Esophagus muscularis mucosa (tissue), 4 donors: ENCODE data around the gene C1QL4. TPM values are rescaled to one million over a fixed set of nuclear protein-coding genes. Genes with fewer than 3 reads are reported as not detected.

Source experiments
- DNase-seq: peaks from one replicate; pipeline ENCODE4 v3.0.0-alpha.2; 2017; ENCODE audit errors: extremely low spot score
- H3K27ac ChIP-seq, 4 donors: fragments of 200-600 bp; sonication (generic); replicated peaks in 1 of 4; 1 replicate in 3 of 4; 2 replicates in 1 of 4; pipeline ENCODE4 v1.5.1; 2016 to 2019; ENCODE audit warnings: mild to moderate bottlenecking in 1 of 4
- H3K27me3 ChIP-seq, 4 donors: fragments of 200-600 bp; sonication (generic); one replicate each; pipeline versions ENCODE4 v1.5.1 to v1.6.0; 2016 to 2019
- H3K36me3 ChIP-seq, 4 donors: fragments of 200-600 bp; sonication (generic); one replicate each; pipeline ENCODE4 v1.5.1; 2016 to 2019
- H3K4me1 ChIP-seq, 4 donors: fragments of 200-600 bp; sonication (generic); one replicate each; pipeline ENCODE4 v1.5.1; 2016 to 2019
- H3K4me3 ChIP-seq, 4 donors: fragments of 200-600 bp; sonication (generic); 1 replicate in 2 of 4; 2 replicates in 2 of 4; pipeline ENCODE4 v1.5.1; 2016 to 2019; ENCODE audit warnings: mild to moderate bottlenecking in 4 of 4, moderate library complexity in 1 of 4
- H3K9me3 ChIP-seq, 4 donors: fragments of 200-600 bp; sonication (generic); 1 replicate in 3 of 4; 2 replicates in 1 of 4; pipeline ENCODE4 v1.5.1; 2016 to 2019
- EP300 ChIP-seq: sonication (generic); formaldehyde crosslinking; IDR thresholded peaks from one replicate; pipeline ENCODE4 v1.6.1; 2017; ENCODE audit warnings: antibody characterized with exemption
- POLR2A ChIP-seq: fragments of 450-650 bp; IDR thresholded peaks from one replicate; pipeline ENCODE4 v1.6.1; 2017; ENCODE audit warnings: antibody characterized with exemption, moderate library complexity, mild to moderate bottlenecking, low read depth
- POLR2AphosphoS5 ChIP-seq, 2 donors: sonication (generic); formaldehyde crosslinking; IDR thresholded peaks; one replicate each; pipeline ENCODE4 v1.6.1; 2017; ENCODE audit warnings: antibody characterized with exemption in 2 of 2
- WGBS: methylation state at CpG from one replicate; pipeline ENCODE4 v1.1.5; 2018; 5-methylcytosine and 5-hydroxymethylcytosine counted together
- intact Hi-C: fragments of 100-400 bp; cut with DNase I; formaldehyde crosslinking; loops from one replicate; pipeline ENCODE4 v1.15.1; 2023
- total RNA-seq, 4 donors: library from RNA; depleted of rRNA; stranded (reverse); fragments of >200 nt; gene quantifications; one replicate each; pipeline versions ENCODE4 v1.1.0 to v1.2.1, GENCODE V29; 2016
- TF ChIP-seq, protein P1 (sequence below), 3 experiments: fragments of 200-600 bp in 2 of 3; fragments of 450-650 bp in 1 of 3; sonication (generic) in 2 of 3; IDR thresholded peaks; one replicate each; pipeline ENCODE4 v1.5.1; 2017 to 2019; ENCODE audit warnings: antibody characterized with exemption in 3 of 3, mild to moderate bottlenecking in 2 of 3, moderate library complexity in 1 of 3

Gene C1QL4
- total RNA-seq, 4 donors from 2014 or later = not detected

DNA sequence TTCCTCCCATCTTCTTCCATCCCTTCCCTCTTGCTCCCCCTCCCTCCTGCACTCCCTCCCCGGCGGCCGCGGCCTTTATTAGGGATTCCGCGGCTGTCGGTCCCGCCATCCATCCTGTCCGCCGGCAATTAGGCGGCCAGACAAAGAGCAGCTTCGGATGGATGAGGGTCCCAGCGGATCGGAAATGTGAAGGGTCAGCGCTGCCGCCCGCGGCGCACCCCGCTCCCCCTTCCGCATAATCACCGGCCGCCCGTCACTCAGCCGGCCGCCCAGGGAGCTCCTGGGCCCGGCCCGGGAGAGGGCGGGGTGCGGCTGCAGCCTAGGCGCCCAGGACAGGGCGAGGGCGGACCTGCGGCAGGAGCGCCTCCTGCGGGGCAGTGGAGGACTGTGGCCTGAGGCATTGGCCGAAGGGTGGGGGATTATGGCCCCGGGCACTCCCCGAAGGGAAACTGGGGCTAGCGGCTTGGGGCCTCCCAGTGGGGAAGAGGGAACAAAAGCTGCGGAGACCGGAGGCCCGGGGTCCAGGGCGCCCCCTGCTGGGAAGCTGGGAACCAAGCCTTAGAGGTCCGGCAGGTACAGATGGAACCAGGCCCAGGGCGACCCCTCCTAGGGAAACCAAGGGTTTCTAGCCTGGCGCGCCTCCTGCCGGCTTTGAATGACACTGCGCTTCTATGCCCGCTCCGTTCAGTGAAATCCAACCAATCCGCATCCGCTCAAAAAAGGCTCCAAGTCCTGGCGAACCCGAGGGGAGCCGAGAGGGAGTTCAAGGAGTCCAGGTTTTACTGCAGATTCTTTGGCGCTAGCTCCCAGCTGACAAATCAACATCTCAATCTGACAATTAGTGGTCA is 5.3 kb upstream of the C1QL4 start:
- TF ChIP-seq, protein P1, sequence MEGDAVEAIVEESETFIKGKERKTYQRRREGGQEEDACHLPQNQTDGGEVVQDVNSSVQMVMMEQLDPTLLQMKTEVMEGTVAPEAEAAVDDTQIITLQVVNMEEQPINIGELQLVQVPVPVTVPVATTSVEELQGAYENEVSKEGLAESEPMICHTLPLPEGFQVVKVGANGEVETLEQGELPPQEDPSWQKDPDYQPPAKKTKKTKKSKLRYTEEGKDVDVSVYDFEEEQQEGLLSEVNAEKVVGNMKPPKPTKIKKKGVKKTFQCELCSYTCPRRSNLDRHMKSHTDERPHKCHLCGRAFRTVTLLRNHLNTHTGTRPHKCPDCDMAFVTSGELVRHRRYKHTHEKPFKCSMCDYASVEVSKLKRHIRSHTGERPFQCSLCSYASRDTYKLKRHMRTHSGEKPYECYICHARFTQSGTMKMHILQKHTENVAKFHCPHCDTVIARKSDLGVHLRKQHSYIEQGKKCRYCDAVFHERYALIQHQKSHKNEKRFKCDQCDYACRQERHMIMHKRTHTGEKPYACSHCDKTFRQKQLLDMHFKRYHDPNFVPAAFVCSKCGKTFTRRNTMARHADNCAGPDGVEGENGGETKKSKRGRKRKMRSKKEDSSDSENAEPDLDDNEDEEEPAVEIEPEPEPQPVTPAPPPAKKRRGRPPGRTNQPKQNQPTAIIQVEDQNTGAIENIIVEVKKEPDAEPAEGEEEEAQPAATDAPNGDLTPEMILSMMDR (IDR thresholded peaks at IDR 0.05) = peak; percentile 75 to 84 (median 79)
- no peak for TF ChIP-seq POLR2AphosphoS5 (IDR thresholded peaks at IDR 0.05)
- WGBS = under 1% methylated on average over 40 of the region's 58 CpGs
- H3K27me3 ChIP-seq = peaks cover 14 to 89% (median 41%) of the 10 kb centered on the region in 4 donors
- H3K4me1 ChIP-seq = peaks cover 46 to 59% (median 55%) of the 10 kb centered on the region in 4 donors
- intact Hi-C loops = loop anchor here (5.0 kb wide), 1 partner anchor 55 kb away; no protein-coding TSS in a partner anchor
- no peak overlapping the region for H3K27ac ChIP-seq
- H3K4me3 ChIP-seq = peak overlapping the region; percentile 53 to 62 (median 54)
- DNase-seq = peak; percentile 91
- H3K36me3 ChIP-seq = no peaks in the 10 kb centered on the region
- H3K9me3 ChIP-seq = no peaks in the 10 kb centered on the region

DNA sequence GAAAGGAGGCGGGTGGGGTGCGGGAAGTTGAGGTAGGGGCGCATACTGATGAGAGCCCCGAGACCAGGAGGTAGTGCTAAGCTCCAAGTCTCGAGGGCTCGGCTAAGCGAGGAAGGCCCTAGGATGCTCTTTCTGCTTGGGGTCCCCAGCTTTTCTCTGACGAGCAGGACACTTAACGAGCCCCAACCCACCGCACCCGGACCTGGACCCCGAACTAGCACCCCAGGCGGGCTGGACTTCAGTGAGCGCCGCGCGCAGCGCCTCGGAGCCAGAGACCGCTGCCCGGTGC is 4.7 kb upstream of the C1QL4 start:
- Histone ChIP-seq H3K4me3 (peak overlapping the region; percentile 53 to 62 (median 54)), H3K27ac (no peak overlapping the region), H3K36me3 (no peaks in the 10 kb centered on the region), H3K9me3 (no peaks in the 10 kb centered on the region), H3K27me3 (peaks cover 11 to 89% (median 37%) of the 10 kb centered on the region in 4 donors), H3K4me1 (peaks cover 41 to 59% (median 55%) of the 10 kb centered on the region in 4 donors)
- WGBS = 15% methylated on average over 10 of the region's 21 CpGs
- intact Hi-C loops = loop anchor here (5.0 kb wide), 1 partner anchor 54 kb away; no protein-coding TSS in a partner anchor
- no peak for DNase-seq
- TF ChIP-seq POLR2AphosphoS5 (IDR thresholded peaks at IDR 0.05) (no peak), EP300 (no peak), POLR2A (no peak)
- TF ChIP-seq, protein P1 (IDR thresholded peaks at IDR 0.05) = no peak

DNA sequence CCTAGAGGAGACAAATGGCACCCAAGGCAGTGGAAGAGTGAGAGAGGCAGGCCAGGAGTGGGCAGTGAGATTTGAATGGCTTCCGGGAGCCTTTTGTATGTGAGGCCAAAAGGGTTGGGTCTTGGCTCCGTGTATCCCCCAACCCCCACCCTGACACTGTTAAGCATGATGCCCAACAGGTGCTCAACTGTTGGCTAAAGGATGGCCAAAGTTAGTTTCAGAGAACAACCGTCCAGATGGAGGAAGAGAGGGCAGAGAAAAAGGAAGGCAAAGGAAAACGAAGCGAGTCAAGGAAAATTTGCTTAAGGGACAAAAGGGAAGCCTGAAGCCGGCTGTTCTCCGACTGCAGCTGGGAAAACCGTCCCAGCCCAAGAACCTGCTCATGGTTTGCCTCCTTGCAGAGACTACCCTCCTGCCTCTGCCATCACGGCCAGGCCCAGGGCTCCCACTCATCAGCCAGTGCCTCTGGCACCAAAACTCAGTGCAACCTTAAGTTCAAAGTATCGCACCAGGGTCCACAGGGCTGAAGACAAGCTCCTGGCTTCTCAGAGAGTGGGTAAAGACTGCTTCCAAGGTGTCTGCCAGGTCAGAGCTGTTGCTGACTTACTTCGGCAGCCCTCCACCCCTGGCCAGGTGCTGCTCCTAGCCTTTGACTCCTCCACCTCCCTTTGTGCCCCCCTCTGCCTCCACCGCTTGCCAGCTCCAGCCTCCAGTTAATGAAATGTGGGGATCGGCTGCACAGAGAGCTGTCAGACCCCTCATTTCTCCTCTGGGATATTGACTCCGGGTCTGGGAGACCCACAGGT is 4.2 kb upstream of the C1QL4 start:
- no peak for DNase-seq
- H3K27me3 ChIP-seq = peaks cover 11 to 89% (median 37%) of the 10 kb centered on the region in 4 donors
- H3K4me1 ChIP-seq = peaks cover 35 to 59% (median 54%) of the 10 kb centered on the region in 4 donors
- intact Hi-C loops = loop anchor here (5.0 kb wide), 1 partner anchor 54 kb away; no protein-coding TSS in a partner anchor
- TF ChIP-seq POLR2A (no peak), POLR2AphosphoS5 (IDR thresholded peaks at IDR 0.05) (no peak), EP300 (no peak)
- TF ChIP-seq, protein P1 (IDR thresholded peaks at IDR 0.05) = no peak
- H3K4me3 ChIP-seq = no peak overlapping the region
- 56% methylated on average over 11 of the region's 14 CpGs for WGBS
- no peak overlapping the region for H3K27ac ChIP-seq
- H3K36me3 ChIP-seq = no peaks in the 10 kb centered on the region
- no peaks in the 10 kb centered on the region for H3K9me3 ChIP-seq

DNA sequence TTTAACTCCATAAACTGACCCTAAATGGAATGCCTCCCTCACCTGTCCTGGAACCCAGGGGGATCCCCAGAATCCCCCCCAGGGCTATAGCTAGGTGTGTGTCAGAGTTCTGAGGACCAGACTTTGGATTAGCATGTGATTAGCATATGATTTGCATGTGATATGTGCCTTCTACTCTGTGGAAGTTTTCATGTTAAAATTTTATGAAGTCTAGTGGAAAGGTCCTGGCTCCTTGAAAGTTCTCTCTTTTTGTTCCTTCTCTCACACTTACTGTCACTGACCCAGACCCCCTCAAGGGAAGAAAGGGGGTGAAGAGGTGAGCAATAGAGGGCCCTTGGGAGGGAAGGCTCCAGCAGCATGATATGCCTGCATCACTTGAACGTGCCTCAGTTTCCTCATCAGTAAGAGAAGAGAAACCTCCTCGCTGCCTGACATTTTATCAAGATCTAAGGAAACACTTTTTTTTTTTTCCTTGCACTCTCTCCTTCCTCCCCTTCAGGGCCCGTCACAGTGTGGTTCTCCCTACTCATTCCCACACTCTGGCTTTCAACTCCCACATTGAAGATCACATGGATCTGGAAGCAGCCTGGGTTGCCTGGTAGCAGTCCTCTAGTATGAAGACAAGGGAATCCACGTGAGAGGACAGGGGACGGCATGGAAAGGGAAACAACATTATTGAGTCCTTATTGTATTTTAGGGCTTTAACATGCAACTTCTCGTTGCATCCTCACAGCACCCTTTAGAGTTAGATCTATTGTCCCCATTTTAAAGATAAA is 3.3 kb upstream of the C1QL4 start:
- Histone ChIP-seq H3K36me3 (no peaks in the 10 kb centered on the region), H3K4me1 (peaks cover 26 to 58% (median 47%) of the 10 kb centered on the region in 4 donors), H3K27me3 (peaks cover 10 to 89% (median 37%) of the 10 kb centered on the region in 4 donors), H3K27ac (no peak overlapping the region), H3K4me3 (no peak overlapping the region), H3K9me3 (no peaks in the 10 kb centered on the region)
- intact Hi-C loops = loop anchor here (5.0 kb wide), 1 partner anchor 53 kb away; no protein-coding TSS in a partner anchor
- WGBS = 79% methylated on average over 6 of the region's 6 CpGs
- no peak for DNase-seq
- TF ChIP-seq, protein P1 (IDR thresholded peaks at IDR 0.05) = no peak
